ENCODE data around the gene CCT8.

CCT8 gene

DNA sequence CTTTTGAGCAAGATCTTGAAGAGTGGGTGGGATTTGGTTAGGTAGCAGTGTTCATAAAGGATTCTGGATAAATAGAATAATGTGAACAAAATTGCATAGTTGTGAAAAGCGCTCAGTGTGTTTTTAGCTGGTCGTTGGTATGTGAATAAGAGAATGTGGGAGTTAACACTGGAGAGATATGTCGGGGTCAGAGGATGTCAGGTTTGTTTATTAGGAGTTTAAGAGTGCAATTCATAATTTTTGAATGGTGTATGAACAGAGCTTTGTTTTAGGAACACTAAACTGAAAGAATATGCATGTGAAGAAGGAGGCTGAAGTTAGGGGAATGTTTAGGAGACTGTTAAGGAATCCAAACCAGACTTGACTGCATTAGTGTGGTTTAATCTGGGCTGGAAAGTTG, 39.6 kb downstream of the CCT8 start:
- TF ChIP-seq, protein P1, sequence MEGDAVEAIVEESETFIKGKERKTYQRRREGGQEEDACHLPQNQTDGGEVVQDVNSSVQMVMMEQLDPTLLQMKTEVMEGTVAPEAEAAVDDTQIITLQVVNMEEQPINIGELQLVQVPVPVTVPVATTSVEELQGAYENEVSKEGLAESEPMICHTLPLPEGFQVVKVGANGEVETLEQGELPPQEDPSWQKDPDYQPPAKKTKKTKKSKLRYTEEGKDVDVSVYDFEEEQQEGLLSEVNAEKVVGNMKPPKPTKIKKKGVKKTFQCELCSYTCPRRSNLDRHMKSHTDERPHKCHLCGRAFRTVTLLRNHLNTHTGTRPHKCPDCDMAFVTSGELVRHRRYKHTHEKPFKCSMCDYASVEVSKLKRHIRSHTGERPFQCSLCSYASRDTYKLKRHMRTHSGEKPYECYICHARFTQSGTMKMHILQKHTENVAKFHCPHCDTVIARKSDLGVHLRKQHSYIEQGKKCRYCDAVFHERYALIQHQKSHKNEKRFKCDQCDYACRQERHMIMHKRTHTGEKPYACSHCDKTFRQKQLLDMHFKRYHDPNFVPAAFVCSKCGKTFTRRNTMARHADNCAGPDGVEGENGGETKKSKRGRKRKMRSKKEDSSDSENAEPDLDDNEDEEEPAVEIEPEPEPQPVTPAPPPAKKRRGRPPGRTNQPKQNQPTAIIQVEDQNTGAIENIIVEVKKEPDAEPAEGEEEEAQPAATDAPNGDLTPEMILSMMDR (IDR thresholded peaks at IDR 0.05; ENCODE audit: insufficient read depth, missing control alignments): no peak
- DNase-seq (ENCODE audit: insufficient read length, low spot score): no peak
- FAIRE-seq: no peak

DNA sequence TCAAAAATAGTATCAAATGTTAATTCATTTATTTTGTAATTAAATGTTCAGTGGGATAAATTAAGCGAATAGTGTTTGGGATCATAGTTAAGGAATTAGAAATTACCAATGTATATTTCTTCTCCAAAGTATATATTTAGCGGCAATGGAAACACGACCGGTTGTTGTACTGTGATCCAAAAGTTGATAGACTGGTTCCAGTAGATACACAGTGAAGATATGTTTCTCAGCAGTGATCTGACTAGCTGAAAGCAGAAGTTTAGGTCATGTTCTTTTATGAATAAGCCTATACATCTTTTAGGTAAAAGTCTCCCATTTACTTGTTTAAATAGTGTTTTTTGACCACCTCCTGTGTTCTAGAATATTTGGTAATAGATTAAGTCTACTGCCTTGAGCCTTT, 40.1 kb downstream of the CCT8 start:
- no peak for FAIRE-seq
- TF ChIP-seq, protein P1 (IDR thresholded peaks at IDR 0.05; ENCODE audit: insufficient read depth, missing control alignments): no peak
- no peak for DNase-seq (ENCODE audit: insufficient read length, low spot score)

DNA sequence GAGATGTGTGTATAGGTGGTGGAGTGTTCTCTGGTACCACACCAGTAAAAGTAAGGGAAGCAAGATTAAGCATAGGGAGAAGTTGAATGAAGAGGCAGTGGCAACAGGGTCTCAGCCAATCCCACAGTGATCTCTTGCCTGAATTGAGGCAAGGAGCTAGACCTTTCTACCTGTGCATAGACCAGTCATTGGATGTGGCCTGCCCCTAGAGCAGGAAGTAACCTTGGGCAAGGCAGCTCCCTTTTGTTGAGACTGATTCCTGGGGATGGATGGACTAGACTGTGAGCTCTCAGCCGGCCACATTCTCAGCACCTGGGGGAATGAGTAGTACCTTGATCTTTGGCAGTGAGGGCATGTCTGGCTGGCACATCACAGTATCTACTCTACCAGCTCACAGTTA, 42.5 kb downstream of the CCT8 start:
- DNase-seq (ENCODE audit: insufficient read length, low spot score) (no peak), FAIRE-seq (no peak)
- TF ChIP-seq, protein P1 (IDR thresholded peaks at IDR 0.05; ENCODE audit: insufficient read depth, missing control alignments): no peak

DNA sequence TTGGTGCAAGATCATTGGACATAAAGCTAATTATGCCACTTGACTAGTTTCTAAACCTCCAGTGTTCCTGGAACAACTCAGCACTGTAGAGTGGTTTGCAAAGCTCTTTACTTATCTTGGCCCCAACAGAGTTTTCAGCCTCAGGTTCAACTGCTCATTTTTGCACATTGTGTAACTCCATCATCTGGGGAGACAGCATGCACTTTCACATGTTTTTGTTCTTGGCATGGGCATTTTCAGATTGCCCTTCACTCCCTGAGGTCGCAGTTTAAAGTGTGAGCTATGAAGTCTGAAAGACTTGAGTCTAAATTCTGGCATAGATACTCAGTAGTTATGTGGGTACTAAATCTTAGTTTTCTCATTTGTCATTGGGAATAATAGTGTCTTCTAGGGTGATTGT, 43.9 kb downstream of the CCT8 start:
- no peak for FAIRE-seq
- no peak for DNase-seq (ENCODE audit: insufficient read length, low spot score)
- TF ChIP-seq, protein P1 (IDR thresholded peaks at IDR 0.05; ENCODE audit: insufficient read depth, missing control alignments): no peak

GRCh38 chr21:29025328-29025713, 48.1 kb downstream of the CCT8 start:
- DNase-seq (ENCODE audit: insufficient read length, low spot score) (no peak), FAIRE-seq (no peak)
- TF ChIP-seq, protein P1 (IDR thresholded peaks at IDR 0.05; ENCODE audit: insufficient read depth, missing control alignments): no peak

DNA sequence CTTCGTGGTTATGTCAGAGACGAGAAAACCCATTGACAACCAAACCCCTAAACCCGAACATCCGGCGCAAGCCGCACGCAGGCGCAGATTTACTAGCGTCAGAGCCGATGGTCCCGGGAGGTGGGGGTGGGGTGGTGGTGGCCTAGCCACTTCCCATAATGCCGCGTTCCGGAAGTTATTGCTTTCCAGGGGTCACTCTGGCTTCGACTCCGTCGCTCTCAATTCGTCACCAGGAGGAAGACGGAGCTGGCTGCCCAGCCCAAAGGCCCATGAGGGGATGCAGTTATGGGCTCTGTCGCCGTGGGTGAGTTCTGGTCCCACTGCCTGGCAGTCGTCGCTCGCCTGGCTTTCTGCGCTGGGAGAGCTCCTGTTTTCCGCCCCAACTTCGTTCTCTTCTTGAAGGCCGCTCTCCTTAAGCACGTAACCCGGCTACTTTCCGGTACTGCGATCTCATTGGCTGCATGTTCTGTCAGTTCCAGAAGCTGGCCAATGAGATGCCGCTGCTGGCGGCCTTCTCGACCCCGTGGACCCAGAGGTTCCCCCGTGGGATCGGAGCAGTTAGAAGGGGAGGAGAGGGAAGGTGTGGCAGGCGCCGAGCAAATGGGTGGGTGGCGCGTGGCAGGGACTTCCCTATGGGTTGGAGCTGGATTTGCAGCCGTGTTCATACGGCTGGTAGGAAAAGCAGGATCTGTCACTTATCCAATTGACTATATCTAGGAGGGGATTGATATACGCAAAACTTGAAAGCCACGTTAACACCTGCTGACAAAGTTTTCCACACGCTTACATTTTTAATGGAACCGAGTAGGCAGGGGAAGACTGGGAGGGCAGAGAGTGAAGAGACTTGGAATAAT, 48.7 kb downstream of the CCT8 start, which contains the start of gene USP16:
USP16 (plus strand) TSS at position 195 of the 854 bp plus-strand sequence. CDS start 3,246 bp downstream, outside the sequence.
- DNase-seq (ENCODE audit: insufficient read length, low spot score) (peak; percentile 91), FAIRE-seq (no peak)
- TF ChIP-seq, protein P1 (IDR thresholded peaks at IDR 0.05; ENCODE audit: insufficient read depth, missing control alignments): no peak

- TF ChIP-seq, protein P1 (IDR thresholded peaks at IDR 0.05; ENCODE audit: insufficient read depth, missing control alignments): no peak
- FAIRE-seq (no peak), DNase-seq (ENCODE audit: insufficient read length, low spot score) (no peak)
These were observed 51.3 kb downstream of the CCT8 start for GRCh38 chr21:29022166-29022565.
